Stimulated activated CD4-positive, alpha-beta T cell treated with anti-CD3 and anti-CD28 coated beads, Interleukin-15, amount 100 ng/mL, for 48 hours (primary cell): ENCODE results near the gene HAPLN1.
"Not testable (repeated sequence)": the region's sequence is repeated elsewhere in the genome, so short reads cannot be mapped to it uniquely, and the experiment has no call there.

Experiments used
- DNase-seq, 2 donors: peaks; one replicate each; pipeline ENCODE4 v3.0.0-alpha.2; 2020; ENCODE audit warnings: low read depth in 2 of 2

HAPLN1 gene

GRCh38 chr5:83720836-83721537, at the start of gene HAPLN1:
TSS of gene HAPLN1 (minus strand) at chr5:83720855. CDS start at chr5:83673523, 47,332 bp downstream.
- DNase-seq, result no peak

- no peak for DNase-seq
Observed at GRCh38 chr5:83767409-83767992, 46.8 kb upstream of the HAPLN1 start.

- DNase-seq, result no peak
Observed at GRCh38 chr5:83764101-83764500, 43.4 kb upstream of the HAPLN1 start.

- DNase-seq, result no peak
Observed at GRCh38 chr5:83760579-83760978, 39.9 kb upstream of the HAPLN1 start.

- no peak for DNase-seq
Observed at GRCh38 chr5:83752700-83753099, 32.0 kb upstream of the HAPLN1 start.

GRCh38 chr5:83751201-83751600, 30.5 kb upstream of the HAPLN1 start:
- no peak for DNase-seq

GRCh38 chr5:83750749-83751148, 30.1 kb upstream of the HAPLN1 start:
- no peak for DNase-seq

GRCh38 chr5:83745816-83746215, 25.2 kb upstream of the HAPLN1 start:
- no peak for DNase-seq

- no peak for DNase-seq
Observed at GRCh38 chr5:83744821-83745220, 24.2 kb upstream of the HAPLN1 start.

- no peak for DNase-seq
Observed at GRCh38 chr5:83742089-83742488, 21.4 kb upstream of the HAPLN1 start.

GRCh38 chr5:83741571-83741970, 20.9 kb upstream of the HAPLN1 start:
- DNase-seq, result no peak

- DNase-seq, result no peak
Observed at GRCh38 chr5:83740741-83741140, 20.1 kb upstream of the HAPLN1 start.

- DNase-seq, result not testable (repeated sequence)
Observed at GRCh38 chr5:83736169-83736568, 15.5 kb upstream of the HAPLN1 start.

- not testable (repeated sequence) for DNase-seq
Observed at GRCh38 chr5:83735058-83735457, 14.4 kb upstream of the HAPLN1 start.

- no peak for DNase-seq
Observed at GRCh38 chr5:83731638-83732037, 11.0 kb upstream of the HAPLN1 start.

- no peak for DNase-seq
Observed at GRCh38 chr5:83729362-83729761, 8.7 kb upstream of the HAPLN1 start.

GRCh38 chr5:83726912-83727311, 6.3 kb upstream of the HAPLN1 start:
- DNase-seq, result no peak

GRCh38 chr5:83724935-83725334, 4.3 kb upstream of the HAPLN1 start:
- no peak for DNase-seq

- no peak for DNase-seq
Observed at GRCh38 chr5:83724001-83724400, 3.3 kb upstream of the HAPLN1 start.

GRCh38 chr5:83723031-83723430, 2.4 kb upstream of the HAPLN1 start:
- no peak for DNase-seq

- no peak for DNase-seq
Observed at GRCh38 chr5:83721953-83722901, 1.6 kb upstream of the HAPLN1 start.

- DNase-seq, result no peak
Observed at GRCh38 chr5:83718936-83719495, 1.6 kb downstream of the HAPLN1 start.
